ENCODE results near the gene SNX32.

DNA sequence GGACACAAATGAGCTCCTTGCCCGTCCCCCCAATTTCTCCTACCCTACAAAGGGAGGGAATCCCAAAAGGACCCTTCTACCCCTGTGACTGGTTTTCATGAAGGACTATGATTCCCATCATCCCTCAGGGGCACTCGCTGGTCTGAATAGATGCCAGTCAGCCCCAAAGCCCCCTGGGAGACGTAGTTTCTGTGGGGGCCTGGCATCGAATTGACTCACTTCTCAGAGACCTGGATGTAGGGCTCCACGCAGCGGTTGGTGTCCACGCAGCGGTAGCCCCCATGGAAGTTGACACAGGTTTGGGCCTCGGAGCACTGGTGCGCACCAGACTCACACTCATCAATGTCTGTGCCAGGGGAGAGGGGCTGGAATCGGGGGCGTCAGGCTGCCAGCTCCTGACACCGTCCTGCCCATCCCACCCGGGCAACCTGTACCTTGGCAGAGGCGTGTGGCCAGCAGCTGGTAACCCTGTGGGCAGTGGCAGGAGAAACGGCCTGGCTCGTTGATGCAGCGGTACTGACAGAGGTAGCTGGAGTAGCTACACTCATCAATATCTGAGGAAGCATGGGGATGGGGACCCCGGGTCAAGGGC lies 34.4 kb downstream of the SNX32 start:
- TF ChIP-seq, protein P1, sequence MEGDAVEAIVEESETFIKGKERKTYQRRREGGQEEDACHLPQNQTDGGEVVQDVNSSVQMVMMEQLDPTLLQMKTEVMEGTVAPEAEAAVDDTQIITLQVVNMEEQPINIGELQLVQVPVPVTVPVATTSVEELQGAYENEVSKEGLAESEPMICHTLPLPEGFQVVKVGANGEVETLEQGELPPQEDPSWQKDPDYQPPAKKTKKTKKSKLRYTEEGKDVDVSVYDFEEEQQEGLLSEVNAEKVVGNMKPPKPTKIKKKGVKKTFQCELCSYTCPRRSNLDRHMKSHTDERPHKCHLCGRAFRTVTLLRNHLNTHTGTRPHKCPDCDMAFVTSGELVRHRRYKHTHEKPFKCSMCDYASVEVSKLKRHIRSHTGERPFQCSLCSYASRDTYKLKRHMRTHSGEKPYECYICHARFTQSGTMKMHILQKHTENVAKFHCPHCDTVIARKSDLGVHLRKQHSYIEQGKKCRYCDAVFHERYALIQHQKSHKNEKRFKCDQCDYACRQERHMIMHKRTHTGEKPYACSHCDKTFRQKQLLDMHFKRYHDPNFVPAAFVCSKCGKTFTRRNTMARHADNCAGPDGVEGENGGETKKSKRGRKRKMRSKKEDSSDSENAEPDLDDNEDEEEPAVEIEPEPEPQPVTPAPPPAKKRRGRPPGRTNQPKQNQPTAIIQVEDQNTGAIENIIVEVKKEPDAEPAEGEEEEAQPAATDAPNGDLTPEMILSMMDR (conservative IDR thresholded peaks at IDR 0.05): no peak
- TF ChIP-seq ZFX (IDR thresholded peaks at IDR 0.05): no peak

All from C4-2B (cell line).